ENCODE measurements around the gene PTK6.
"Not testable (repeated sequence)": the region's sequence is repeated elsewhere in the genome, so short reads cannot be mapped to it uniquely, and the experiment has no call there.

PTK6 gene

DNA sequence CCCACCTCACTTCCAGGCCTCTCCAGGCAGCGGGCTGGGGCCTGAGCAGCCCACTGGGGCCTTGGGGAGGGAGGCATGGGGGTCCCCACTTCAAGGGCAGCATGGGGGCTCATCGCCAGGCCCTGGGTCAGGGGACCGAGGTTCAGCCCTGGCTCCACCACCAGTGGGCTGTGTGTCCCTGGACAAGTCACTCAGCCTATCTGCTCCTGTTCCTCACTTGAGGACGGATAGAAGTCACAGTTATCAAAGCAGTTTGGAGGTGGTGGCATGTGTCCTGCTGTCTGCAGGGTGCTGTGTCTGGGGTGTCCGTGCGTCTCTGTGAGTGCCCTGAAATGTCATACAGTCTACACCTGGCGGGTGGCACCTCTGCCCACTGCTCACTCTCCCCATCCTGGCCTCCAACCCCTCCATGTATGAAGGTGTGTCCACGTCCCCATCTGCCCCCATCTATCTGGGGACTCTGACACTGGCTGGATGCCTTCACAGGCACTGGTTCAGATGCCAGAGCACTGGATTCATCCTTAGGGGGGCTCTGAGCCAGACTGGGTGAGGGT is 41.9 kb downstream of the PTK6 start:
- no peak for DNase-seq (ENCODE audit: low read depth, low spot score)

DNA sequence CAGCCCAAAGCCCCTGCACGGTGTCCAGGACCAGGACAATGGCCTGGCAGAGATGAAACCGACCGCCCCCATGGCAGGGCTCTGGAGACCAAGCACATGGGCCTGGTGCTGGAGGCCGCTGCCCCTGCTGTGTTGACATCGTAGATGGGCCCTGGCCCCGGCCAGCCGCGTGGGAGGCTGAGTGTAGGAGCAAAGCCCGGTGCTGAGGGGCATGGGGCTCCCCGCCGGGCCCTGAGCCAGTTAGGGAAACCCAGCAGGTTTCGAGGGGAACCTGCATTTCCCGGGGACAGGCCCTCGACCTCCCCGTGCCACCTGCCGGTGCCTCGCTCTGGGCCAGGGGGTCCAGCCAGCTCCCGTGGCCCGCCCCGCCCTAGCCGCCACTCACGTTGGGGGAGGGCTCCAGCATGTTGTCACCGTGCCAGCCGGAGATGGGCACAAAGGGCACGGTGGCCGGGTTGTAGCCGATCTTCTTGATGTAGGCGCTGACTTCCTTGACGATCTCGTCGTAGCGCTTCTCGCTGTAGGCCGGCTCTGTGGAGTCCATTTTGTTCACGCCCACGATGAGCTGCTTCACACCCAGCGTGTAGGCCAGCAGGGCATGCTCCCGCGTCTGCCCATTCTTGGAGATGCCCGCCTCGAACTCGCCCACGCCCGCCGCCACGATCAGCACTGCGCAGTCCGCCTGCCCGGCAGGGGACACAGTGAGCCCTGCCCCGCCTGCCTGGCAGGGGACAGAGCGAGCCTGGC is 42.6 kb downstream of the PTK6 start:
- DNase-seq (ENCODE audit: low read depth, low spot score), result no peak

DNA sequence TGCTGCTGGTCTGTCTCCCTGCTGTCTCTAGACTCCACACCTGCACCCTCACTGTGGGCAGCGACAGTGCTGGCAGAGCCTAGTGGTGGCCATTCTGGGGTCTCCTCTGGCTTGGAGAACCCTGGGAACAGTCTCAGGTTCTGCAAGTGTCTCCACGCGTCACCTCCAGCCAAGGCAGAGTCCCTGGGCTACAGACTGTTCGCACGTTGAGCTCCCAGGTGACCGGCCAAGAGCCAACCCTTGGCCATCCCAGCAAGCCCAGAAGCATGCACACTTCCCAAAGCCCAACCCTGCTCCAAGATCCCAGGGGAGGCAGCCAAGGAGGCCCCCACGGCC is 43.1 kb downstream of the PTK6 start:
- no peak for DNase-seq (ENCODE audit: low read depth, low spot score)

DNA sequence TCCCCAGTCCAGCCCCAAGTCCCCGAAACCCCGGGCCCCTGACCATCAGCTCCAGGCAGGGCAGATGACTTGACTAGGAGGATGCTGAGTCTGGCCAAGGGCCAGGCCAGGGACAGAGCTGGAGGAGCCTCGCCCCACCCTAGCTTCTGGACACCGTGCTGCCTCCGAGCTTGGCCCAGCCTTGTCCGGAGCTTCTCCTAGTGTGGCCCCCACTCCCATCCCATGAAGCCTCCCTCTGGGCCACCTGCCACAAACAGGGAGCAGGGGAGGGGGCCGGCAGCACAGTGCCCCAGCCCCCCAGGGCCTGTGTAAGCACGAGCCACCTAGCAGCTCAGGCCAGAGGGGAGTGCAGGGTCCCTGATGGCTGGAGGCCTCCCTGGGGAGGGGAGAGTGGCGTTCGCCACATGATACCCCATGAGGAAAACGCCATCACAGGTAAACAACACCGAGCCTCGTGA is 43.6 kb downstream of the PTK6 start:
- DNase-seq (ENCODE audit: low read depth, low spot score), result no peak

DNA sequence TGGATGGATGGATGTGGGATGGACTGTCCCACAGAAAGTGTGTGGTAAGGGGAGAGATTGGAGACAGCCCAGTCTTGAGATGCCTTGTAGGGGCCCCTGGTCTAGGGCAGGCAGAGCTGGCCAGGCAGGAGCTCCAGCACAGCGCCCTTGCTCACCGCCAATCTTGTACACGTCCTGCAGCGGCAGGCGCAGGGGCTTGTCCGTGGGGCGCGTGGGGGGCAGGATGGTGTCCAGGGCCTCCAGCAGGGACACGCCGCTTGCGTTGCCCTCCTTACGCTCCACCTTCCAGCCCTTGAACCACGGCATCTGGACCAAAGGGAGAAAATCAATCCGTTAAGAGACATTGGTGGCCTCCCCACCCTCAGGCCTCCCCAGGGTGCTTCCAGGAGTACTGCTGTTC is 44.2 kb downstream of the PTK6 start:
- no peak for DNase-seq (ENCODE audit: low read depth, low spot score)

DNA sequence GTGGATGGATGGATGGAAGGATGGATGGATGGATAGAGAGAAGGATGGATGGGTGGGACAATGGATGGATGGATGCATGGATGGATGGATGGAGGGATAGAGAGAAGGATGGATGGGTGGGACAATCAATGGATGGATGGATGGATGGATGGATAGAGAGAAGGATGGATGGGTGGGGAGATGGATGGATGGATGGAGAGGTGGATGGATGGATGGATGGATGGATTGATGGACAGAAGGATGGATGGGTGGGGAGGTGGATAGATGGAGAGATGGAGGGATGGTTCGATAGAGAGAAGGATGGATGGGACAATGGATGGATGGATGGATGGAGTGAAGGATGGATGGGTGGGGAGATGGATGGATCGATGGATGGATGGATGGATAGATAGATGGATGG is 44.7 kb downstream of the PTK6 start:
- no peak for DNase-seq (ENCODE audit: low read depth, low spot score)

DNA sequence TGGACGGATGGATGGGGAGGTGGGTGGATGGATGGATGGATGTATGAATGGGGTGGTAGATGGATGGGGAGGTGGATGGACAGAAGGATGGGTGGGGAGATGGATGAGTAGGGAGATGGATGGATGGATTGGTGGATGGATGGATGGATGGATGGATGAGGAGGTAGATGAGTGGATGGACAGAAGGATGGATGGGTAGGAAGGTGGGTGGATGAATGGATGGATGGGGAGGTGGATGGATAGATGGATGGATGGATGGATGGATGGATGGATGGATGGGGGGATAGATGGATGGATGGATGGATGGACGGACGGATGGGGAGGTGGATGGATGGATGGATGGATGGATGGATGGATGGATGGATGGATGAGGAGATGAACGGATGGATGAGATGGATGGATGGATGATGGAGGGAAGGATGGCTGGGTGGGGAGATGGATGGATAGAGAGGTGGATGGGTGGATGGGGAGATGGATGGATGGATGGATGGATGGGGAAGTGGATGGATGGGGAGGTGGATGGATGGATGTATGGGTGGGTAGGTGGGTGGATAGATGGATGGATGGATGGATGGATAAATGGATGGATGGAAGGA is 45.4 kb downstream of the PTK6 start:
- no peak for DNase-seq (ENCODE audit: low read depth, low spot score)

DNA sequence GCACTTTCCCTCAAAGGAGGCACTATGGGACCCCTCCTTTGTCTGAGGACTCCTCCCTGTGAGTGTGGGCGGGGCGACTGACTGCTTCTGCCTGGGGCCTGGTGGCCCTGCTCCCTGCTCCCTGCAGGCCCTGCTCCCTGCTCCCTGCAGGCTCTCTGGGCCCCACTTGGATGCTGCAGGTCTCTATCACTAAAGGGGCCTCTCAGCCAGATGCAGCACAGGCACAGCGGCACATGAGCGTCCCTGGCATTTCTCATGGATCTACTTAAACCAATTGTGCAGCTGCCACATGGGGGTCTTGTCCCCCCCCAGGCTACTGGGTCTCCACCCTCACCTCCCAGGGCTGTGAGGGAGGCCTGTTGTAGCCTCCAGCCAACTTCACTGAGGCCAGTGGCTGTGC is 46.1 kb downstream of the PTK6 start:
- no peak for DNase-seq (ENCODE audit: low read depth, low spot score)

DNA sequence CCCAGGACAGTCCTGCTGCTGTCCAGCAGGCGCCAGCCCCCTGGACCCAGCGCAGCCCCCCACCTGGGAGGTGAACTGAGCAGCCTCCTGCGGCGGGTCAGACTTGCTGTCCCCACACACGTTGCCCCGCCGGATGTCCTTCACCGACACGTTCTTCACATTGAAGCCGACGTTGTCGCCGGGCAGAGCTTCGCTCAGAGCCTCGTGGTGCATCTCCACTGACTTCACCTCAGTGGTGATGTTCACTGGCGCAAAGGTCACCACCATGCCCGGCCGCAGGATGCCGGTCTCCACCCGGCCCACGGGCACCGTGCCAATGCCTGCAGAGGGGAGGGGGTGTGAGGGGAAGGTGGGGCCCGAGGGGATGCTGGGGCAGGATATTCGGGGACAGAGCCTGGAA is 46.8 kb downstream of the PTK6 start:
- DNase-seq (ENCODE audit: low read depth, low spot score), result no peak

DNA sequence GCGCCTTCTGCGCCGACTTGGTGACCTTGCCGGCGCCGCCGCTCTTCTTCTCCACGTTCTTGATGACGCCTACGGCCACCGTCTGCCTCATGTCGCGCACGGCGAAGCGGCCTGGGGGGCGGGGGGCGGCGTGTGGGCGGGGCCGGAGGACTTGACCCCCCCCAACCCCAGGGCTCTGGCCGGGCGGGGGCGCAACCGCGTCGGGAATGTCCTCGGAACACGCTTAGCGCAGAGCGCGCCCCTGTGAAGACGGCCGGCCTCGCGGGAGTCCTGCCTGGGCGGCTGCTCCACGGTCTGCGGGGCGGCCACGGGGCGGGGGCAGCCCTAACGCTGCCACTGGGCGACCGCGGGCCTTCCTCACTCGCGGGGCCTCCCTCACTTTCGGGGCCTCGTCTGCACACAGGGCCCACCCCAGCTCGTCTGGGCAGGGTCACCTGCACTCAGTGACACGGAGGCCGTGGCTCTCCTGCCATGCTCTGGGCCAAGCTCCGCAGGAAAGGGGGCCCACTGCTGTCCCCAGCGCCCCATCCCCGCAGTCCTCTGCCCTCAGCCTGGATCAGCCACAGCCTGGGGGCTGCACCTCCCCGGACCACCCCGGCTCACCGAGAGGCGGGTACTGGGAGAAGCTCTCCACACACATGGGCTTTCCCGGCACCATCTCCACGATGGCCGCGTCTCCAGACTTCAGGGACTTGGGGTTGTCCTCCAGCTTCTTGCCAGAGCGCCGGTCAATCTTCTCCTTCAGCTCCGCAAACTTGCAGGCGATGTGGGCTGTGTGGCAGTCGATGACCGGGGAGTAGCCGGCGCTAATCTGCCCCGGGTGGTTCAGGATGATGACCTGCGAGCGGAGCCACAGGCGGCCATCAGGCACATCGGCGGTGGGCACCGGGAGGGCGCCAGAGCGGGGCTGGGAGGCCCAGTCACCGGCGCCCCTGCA is 48.6 kb downstream of the PTK6 start:
- no peak for DNase-seq (ENCODE audit: low read depth, low spot score)

DNA sequence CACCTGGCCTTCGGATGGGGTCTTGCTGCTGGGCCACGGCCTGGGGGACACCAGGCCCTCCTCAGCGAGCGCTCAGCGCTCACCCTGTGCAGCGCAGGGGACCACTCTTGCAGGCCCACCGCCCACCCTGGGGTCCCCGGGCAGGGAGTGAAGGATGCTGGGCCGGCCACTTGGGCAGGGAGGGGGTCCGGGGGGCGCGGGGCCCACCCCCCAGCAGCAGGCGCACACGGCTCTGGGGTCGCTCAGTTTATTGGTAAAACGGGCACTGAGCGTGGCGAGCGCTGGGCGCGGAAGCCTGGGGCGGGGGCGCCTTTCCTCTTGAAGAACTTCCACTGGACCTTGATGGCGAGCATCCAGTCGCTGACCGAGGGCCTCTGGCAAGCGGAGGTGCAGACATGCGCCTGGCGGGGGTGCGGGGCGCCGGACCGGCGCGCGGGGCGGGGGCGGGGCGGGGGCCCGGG is 49.4 kb downstream of the PTK6 start:
- DNase-seq (ENCODE audit: low read depth, low spot score), result no peak

DNA sequence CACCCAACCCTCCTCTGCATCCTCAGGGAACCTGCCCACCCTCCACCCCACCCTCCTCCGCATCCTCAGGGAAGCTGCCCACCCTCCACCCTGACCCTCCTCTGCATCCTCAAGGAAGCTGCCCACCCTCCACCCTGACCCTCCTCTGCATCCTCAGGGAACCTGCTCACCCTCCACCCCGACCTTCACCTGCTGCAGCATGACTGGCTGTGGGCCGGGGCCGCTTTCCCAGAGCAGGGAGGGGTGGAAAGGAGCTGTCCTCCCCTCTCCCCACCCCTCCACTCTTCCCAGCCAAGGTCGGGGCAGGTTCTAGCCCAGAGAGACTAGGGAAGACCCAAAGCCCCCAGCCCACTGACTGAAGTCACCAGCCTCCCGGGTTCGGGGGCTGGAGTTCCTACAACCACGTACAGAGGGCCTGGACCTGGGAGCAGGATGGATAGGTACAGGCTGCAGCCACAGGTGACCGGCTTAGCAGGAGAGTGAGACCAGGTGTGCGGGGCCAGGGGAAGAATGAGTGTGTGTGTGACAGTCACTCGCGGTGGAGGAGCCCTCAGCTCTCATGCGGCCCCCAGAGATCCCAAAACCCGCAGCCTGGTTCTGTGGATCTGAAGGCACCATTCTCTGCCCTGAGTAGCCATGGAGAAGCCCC is 49.9 kb downstream of the PTK6 start:
- no peak for DNase-seq (ENCODE audit: low read depth, low spot score)

DNA sequence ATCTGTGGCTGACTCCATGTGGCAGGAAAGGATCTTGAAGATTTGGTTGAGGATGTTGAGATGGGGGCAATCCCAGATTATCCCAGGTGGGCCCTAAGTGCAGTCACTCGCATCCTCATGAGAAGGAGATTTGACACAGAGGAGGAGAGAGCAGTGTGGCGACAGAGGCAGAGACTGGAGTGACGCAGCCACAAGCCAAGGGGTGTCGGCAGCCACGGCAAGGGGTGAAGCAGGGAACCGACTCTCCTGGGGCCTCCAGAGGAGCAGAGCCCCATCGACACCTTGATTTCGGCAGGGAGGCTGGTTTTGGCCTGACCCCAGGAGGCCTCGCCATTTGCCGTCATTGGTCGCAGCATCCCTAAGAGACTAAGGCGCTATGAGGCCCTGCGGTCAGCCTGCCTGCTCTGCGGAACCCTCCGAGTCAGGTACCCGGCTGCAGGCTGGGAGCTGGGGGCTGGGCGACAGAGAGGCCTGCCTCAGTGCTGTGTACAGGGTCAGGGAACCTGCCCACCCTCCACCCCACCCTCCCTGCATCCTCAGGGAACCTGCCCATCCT is 50.8 kb downstream of the PTK6 start:
- DNase-seq (ENCODE audit: low read depth, low spot score), result no peak

DNA sequence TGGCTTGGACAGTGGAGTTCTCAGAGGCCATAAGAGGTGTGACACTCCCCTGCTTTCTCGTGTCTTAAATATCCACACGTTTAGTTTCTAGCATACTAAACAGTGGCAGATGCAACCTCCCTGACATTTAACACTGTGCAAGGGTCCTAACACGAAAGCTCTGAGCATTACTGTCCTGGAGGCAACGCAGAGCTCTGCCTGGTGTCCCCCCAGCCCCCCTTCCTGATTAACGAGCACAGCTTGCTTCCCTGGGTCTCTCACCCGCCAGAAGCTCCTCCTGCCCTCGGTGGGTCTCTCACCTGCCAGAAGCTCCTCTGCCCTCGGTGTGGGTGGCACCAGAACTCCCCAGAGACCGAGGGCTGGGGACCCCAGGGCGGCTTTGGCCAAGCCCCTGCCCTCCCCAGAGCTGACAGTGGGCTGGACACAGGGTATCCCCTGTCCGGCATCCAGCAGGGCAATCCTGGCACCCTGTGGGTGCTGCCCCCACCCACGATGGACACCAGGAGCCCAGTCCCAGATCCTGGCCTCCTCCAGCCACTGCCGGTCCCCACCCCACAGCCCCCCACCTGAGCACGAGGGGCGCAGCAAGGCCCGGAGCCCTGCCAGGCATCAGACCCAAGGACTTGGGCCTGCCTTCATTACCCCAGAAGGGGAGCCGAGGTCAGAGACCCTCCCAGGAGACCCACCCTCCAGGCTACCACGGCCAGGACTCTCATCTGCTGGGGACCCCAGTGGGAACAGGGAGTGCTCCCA is 52.3 kb downstream of the PTK6 start:
- no peak for DNase-seq (ENCODE audit: low read depth, low spot score)

DNA sequence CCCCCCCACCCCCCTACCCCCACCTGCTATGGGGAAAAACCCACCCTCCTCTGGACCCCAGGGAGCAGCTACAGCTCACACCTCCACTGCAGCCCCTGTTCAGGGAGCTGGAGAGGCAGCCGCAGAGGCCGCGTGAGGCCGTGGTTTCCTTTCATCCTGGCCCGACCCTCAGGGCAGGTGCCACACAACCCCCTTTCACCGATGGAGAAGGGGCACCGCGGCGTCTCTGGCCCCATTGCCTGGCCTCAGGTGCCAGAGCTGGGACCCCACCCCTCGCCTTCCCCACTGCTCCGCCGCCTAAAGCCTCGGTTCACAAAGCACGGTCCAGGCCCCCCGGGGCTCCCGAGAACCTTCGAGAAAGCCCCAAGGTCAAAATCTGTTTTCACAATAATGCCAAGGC is 52.9 kb downstream of the PTK6 start:
- DNase-seq (ENCODE audit: low read depth, low spot score), result no peak

DNA sequence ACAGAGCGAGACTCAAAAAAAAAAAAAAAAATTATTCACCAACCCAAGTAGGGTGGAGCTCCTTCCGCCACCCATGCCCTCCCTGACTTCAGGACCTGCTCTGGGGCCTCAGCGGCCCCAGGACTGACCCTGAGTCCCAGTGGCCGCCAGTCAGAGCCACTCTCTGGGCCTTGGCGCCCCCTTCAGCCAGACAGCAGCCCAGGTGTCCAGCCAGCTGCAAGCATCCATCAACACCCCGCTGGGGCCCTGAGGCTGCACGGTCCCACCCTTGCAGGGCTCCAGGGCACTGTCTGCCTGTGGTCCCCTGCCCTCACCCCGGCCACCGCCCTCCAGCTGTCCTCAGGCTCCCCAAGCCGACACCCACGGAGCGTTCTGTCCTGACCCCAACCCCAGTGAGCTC is 53.3 kb downstream of the PTK6 start:
- DNase-seq (ENCODE audit: low read depth, low spot score), result no peak

DNA sequence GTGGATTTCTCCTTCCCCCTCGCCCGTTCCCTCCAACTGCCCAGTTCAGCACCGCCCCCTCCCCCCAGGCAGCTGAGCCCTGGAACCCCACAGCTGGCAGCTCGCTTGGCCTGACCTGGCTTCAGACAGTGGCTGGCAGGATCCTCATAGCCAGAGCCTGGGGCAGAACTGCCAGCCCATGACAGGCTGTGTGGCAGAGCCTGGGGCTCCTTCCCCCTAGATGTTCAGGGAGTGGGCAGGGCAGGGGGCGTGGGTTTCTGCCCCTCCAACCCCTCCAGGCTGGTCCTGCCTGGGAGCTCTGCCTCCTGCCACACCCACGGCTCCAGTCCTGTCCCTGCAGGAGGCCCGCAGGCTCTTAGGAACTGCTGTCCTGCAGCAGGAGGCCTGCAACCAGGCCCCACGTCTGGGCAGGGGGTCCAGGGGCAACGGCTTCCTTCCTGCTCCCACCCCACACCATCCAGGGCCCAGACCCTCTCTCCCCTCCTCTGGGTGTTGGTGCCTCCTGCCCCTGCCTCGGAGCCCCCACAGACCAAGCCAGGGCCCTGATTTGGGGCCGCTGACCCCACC is 55.1 kb downstream of the PTK6 start:
- no peak for DNase-seq (ENCODE audit: low read depth, low spot score)

DNA sequence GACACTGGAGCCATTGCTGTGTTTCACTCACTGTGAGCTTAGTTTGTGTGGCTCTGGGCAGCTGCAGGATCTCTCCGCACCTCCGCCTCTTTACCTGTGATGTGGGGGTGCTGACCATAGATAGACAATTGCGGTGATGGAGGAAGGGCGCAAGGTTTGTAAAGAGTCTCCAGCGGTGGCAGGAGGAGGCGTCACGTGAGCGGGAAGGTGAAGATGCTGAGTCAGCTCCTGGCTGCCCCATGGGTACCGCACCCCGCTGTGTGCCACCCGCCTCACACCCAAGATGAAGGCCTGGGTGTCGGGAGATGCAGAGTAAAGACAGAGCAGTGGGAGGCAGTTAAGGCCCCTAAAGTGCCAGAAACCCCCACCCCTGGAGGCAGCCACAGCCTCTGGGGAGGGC is 55.7 kb downstream of the PTK6 start:
- DNase-seq (ENCODE audit: low read depth, low spot score), result no peak

DNA sequence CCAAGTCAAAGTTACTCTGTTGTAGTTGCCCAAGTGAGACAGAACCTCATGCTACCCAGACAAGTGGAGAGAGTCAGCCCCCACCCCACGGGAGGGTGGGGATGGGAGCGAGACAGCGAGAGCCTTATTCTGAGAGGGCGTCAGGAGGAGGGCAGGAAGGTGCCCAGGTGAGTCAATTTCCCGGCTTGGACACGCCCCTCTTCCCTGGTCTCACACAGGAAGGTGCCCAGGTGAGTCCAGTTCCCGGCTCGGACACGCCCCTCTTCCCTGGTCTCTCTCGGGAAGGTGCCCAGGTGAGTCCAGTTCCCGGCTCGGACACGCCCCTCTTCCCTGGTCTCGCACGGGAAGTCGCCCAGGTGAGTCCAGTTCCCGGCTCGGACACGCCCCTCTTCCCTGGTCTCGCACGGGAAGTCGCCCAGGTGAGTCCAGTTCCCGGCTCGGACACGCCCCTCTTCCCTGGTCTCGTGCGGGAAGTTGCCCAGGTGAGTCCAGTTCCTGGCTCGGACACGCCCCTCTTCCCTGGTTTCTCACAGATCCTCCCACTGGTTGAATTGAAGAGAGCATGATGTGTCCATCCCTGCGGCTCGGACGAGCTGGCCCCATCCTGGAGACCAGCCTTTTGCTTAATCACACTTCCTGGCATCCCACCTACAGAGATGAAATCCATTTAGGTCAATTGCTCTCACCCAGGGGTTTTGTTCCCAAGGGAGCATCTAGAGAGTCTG is 57.3 kb downstream of the PTK6 start:
- not testable (repeated sequence) for DNase-seq (ENCODE audit: low read depth, low spot score)
